Measurements from ENCODE around the gene TOMM20. TPM values are rescaled to one million over a fixed set of nuclear protein-coding genes. Genes with fewer than 3 reads are reported as not detected.

TOMM20 gene
- total and polyA plus RNA-seq, 2 experiments from 2014 or later: 51.8 to 99.6 TPM

DNA sequence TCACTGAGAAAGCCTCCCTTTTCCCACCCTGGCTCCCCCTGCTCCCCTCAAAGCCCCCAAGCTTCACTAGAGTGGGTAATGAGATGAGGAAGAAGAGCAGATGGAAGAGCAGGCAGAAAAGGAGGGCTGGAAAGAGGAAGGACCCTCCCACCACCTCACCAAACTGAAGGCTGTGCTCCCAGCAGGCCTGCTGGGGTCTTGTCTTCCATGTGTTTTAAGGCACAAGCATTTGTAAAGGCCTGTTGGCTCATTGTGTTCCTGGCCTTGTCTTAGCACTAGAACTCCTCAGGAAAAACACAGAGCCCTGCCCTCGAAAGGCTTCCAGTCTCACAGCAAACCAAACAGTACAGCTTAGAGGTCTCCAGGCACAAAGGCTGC, 51.5 kb downstream of the TOMM20 start:
- no peak for DNase-seq (ENCODE audit: low spot score)
- Histone ChIP-seq H4K20me1 (ENCODE audit: insufficient read depth, poor library complexity, severe bottlenecking) (no peaks in the 10 kb centered on the region), H3K27me3 (no peaks in the 10 kb centered on the region), H3K4me3 (no peak overlapping the region), H3K36me3 (replicated peaks; ENCODE audit: insufficient read depth, low read depth) (no peaks in the 10 kb centered on the region), H3K9me3 (ENCODE audit: low read depth) (no peaks in the 10 kb centered on the region), H3K4me1 (ENCODE audit: insufficient read depth) (peaks cover 45% of the 10 kb centered on the region), H2AFZ (no peak overlapping the region), H3K27ac (peak overlapping the region; percentile 50), H3K9me2 (replicated peaks; ENCODE audit: insufficient read depth) (no peaks in the 10 kb centered on the region), H3K4me2 (no peak overlapping the region), H3K79me2 (no peaks in the 10 kb centered on the region)
- 100% methylated on average over 1 of the region's 1 CpG for WGBS (ENCODE audit: low lambda C conversion rate, missing lambda C conversion rate)
- no peak for TF ChIP-seq EZH2phosphoT487 (IDR thresholded peaks at IDR 0.05; ENCODE audit: low read depth, severe bottlenecking, unreplicated experiment)
- no peak for TF ChIP-seq EZH2 (IDR thresholded peaks at IDR 0.05; ENCODE audit: borderline replicate concordance)
- TF ChIP-seq, protein P1, sequence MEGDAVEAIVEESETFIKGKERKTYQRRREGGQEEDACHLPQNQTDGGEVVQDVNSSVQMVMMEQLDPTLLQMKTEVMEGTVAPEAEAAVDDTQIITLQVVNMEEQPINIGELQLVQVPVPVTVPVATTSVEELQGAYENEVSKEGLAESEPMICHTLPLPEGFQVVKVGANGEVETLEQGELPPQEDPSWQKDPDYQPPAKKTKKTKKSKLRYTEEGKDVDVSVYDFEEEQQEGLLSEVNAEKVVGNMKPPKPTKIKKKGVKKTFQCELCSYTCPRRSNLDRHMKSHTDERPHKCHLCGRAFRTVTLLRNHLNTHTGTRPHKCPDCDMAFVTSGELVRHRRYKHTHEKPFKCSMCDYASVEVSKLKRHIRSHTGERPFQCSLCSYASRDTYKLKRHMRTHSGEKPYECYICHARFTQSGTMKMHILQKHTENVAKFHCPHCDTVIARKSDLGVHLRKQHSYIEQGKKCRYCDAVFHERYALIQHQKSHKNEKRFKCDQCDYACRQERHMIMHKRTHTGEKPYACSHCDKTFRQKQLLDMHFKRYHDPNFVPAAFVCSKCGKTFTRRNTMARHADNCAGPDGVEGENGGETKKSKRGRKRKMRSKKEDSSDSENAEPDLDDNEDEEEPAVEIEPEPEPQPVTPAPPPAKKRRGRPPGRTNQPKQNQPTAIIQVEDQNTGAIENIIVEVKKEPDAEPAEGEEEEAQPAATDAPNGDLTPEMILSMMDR (IDR thresholded peaks at IDR 0.05; ENCODE audit: poor library complexity): no peak

DNA sequence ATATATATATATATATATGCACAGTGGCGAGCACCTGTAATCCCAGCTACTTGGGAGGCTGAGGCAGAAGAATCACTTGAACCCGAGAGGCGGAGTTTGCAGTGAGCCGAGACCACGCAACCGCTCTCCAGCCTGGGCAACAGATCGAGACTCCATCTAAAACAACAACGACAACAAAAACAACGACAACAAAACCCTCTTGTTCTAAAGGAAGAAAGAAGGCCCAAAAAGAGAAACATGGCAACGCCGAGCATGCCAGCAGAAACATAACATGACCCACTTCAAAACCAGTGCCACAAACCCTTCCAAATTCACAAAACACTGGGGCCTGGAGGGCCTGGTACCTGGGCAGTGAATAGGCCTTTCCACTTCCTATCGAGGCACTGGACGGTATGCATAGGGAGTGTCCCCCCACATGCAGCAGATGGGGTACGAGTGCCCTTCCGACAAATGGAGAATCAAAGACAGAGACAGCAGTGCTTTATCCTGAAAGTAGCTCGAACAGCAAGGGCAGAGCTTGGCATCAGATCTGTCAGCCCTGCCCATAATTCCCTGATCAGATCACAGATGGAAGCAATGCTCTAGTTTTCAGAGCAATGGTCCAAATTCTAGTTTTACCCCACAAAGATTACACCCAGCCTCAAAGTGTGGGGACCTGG, 52.0 kb downstream of the TOMM20 start:
- Histone ChIP-seq H3K4me1 (ENCODE audit: insufficient read depth) (peaks cover 44% of the 10 kb centered on the region), H3K36me3 (replicated peaks; ENCODE audit: insufficient read depth, low read depth) (no peaks in the 10 kb centered on the region), H3K4me3 (no peak overlapping the region), H3K9me2 (replicated peaks; ENCODE audit: insufficient read depth) (no peaks in the 10 kb centered on the region), H2AFZ (no peak overlapping the region), H3K27me3 (no peaks in the 10 kb centered on the region), H3K9me3 (ENCODE audit: low read depth) (no peaks in the 10 kb centered on the region), H3K79me2 (no peaks in the 10 kb centered on the region), H3K27ac (peak overlapping the region; percentile 12), H4K20me1 (ENCODE audit: insufficient read depth, poor library complexity, severe bottlenecking) (no peaks in the 10 kb centered on the region), H3K4me2 (no peak overlapping the region)
- DNase-seq (ENCODE audit: low spot score): no peak
- no peak for TF ChIP-seq EZH2phosphoT487 (IDR thresholded peaks at IDR 0.05; ENCODE audit: low read depth, severe bottlenecking, unreplicated experiment)
- no peak for TF ChIP-seq EZH2 (IDR thresholded peaks at IDR 0.05; ENCODE audit: borderline replicate concordance)
- TF ChIP-seq, protein P1 (IDR thresholded peaks at IDR 0.05; ENCODE audit: poor library complexity): no peak
- WGBS (ENCODE audit: low lambda C conversion rate, missing lambda C conversion rate): over 99% methylated on average over 16 of the region's 16 CpGs

DNA sequence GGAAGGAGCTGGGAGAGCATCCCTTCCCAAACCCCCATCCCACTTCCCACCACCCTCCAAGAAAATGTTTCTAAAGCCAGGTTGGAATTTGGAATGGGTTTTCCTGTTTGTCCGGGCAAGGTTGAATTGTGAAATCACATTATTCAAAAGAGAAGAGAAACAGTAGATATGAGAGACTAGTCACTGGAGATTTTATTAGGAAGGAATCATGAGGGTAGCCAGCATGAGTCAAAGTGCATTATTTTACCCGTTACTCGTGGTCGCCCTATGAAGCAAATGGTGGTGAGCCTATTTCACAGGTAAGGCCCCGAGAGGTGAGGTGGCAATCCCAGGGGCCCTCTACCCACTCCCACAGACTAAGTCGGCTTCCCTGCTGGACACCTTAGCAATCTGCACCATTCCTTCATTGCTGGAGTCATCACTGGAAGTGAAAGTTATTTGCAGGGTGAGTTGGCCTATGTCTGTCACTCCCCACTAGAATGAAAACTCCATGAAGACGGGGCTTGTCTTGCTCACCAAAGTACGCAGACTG, 52.8 kb downstream of the TOMM20 start:
- Histone ChIP-seq H3K4me3 (no peak overlapping the region), H3K9me3 (ENCODE audit: low read depth) (no peaks in the 10 kb centered on the region), H3K27ac (peak overlapping the region; percentile 99), H3K4me2 (no peak overlapping the region), H3K27me3 (no peaks in the 10 kb centered on the region), H3K79me2 (no peaks in the 10 kb centered on the region), H4K20me1 (ENCODE audit: insufficient read depth, poor library complexity, severe bottlenecking) (no peaks in the 10 kb centered on the region), H2AFZ (no peak overlapping the region), H3K36me3 (replicated peaks; ENCODE audit: insufficient read depth, low read depth) (no peaks in the 10 kb centered on the region), H3K9me2 (replicated peaks; ENCODE audit: insufficient read depth) (no peaks in the 10 kb centered on the region), H3K4me1 (ENCODE audit: insufficient read depth) (peaks cover 44% of the 10 kb centered on the region)
- TF ChIP-seq EZH2phosphoT487 (IDR thresholded peaks at IDR 0.05; ENCODE audit: low read depth, severe bottlenecking, unreplicated experiment): no peak
- TF ChIP-seq EZH2 (IDR thresholded peaks at IDR 0.05; ENCODE audit: borderline replicate concordance): no peak
- TF ChIP-seq, protein P1 (IDR thresholded peaks at IDR 0.05; ENCODE audit: poor library complexity): no peak
- DNase-seq (ENCODE audit: low spot score): no peak
- 87% methylated on average over 8 of the region's 8 CpGs for WGBS (ENCODE audit: low lambda C conversion rate, missing lambda C conversion rate)
